SJCRH30 (cell line): ENCODE measurements around the gene DNAJC3. TPM values are rescaled to one million over a fixed set of nuclear protein-coding genes. Genes with fewer than 3 reads are reported as not detected.

Experiments
- DNase-seq, 2 experiments: peaks; one replicate each; pipeline ENCODE4 v3.0.0-alpha.2; 2015 to 2020
- H3K27ac ChIP-seq: fragments of 250-450 bp; sonication (Bioruptor Pico); 2 replicates; pipeline ENCODE4 v1.5.1; 2020; ENCODE audit warnings: mild to moderate bottlenecking, moderate library complexity
- H3K27me3 ChIP-seq: fragments of 250-450 bp; sonication (Bioruptor Pico); 2 replicates; pipeline ENCODE4 v1.5.1; 2020; ENCODE audit warnings: mild to moderate bottlenecking, moderate library complexity
- H3K36me3 ChIP-seq: fragments of 250-450 bp; sonication (Bioruptor Pico); 2 replicates; pipeline ENCODE4 v1.5.1; 2020; ENCODE audit warnings: mild to moderate bottlenecking, moderate library complexity
- H3K4me1 ChIP-seq: fragments of 250-450 bp; sonication (Bioruptor Pico); 2 replicates; pipeline ENCODE4 v1.5.1; 2020; ENCODE audit warnings: mild to moderate bottlenecking, moderate library complexity
- H3K4me3 ChIP-seq: fragments of 250-450 bp; sonication (Bioruptor Pico); 2 replicates; pipeline ENCODE4 v1.5.1; 2020; ENCODE audit warnings: mild to moderate bottlenecking, moderate library complexity
- H3K9me3 ChIP-seq: fragments of 250-450 bp; sonication (Bioruptor Pico); replicated peaks from 2 replicates; pipeline ENCODE4 v1.5.1; 2020; ENCODE audit warnings: mild to moderate bottlenecking, moderate library complexity
- total RNA-seq: library from RNA; depleted of rRNA; stranded (reverse); fragments of >200 nt; shearing (Covaris generic); gene quantifications from 2 replicates; pipeline ENCODE4 v1.2.3, GENCODE V29; 2014; rRNA removed

The DNAJC3 gene, protein sequence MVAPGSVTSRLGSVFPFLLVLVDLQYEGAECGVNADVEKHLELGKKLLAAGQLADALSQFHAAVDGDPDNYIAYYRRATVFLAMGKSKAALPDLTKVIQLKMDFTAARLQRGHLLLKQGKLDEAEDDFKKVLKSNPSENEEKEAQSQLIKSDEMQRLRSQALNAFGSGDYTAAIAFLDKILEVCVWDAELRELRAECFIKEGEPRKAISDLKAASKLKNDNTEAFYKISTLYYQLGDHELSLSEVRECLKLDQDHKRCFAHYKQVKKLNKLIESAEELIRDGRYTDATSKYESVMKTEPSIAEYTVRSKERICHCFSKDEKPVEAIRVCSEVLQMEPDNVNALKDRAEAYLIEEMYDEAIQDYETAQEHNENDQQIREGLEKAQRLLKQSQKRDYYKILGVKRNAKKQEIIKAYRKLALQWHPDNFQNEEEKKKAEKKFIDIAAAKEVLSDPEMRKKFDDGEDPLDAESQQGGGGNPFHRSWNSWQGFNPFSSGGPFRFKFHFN
- 22.5 and 24.1 TPM in 2 replicates for total RNA-seq

DNA sequence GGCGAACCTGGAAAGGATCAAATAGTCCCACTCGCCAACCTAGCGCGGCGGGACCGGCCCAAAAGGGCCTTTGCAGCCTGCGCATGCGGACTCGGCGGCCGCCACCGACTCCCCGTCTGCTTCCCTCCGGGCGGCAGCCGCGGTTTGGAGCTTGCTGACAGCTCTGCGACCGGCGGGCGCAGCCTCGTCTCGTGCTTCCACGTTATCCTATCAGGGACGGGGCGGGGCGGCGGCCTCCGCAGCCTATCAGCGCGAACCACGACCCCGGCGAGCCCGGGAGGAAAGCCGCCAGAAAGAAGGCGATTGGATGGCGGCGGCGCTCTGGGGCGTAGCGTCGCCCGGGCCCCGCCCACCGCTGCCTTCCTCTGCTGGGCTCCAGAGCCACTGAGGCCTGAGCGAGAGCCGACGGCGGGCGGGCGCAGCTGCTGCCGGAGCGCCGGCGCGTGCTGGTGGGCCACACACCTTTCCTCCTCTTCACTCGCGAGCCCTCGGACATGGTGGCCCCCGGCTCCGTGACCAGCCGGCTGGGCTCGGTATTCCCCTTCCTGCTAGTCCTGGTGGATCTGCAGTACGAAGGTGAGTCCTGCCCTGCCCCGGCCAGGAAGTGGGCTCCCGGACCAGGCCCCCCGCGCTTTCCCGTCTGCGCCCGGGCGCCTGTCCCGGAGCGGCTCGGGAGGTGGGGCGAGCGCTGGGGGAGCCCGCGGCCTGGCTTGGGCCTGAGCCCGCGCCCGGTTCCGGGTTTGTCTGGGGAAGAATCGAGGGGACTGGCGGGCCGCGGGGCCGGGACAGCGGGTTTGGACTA is at the start of gene DNAJC3:
DNAJC3 (plus strand) TSS at position 378 of the 802 bp plus-strand sequence; CDS start at position 495, 117 bp downstream.
- Histone ChIP-seq H3K27ac (peak within 1 kb of the TSS; percentile 75), H3K36me3 (no peaks in the 10 kb centered on the region), H3K4me3 (peak within 1 kb of the TSS; percentile 94), H3K9me3 (no peaks in the 10 kb centered on the region), H3K27me3 (no peaks in the 10 kb centered on the region), H3K4me1 (no peaks in the 10 kb centered on the region; the same call in 1 of the 2 replicates)
- DNase-seq = peak; percentile 97

DNA sequence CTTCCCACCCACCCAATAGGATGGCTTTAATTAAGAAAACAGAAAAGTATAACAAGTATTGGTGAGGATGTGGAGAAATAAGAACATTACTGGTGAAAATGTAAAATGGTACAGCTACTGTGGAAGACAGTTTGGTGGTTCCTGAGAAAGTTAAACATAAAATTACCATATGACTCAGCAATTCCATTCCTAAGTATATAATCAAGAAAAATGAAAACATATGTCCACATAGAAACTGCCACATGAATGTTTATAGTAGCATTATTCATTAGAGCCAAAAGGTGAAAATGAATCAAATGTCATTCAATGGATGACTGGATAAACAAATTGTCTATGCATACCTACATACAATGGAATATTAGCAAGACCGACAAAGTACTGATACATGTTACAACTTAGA is 49.3 kb upstream of the DNAJC3 start:
- no peak overlapping the region for H3K27ac ChIP-seq
- H3K36me3 ChIP-seq = peaks cover 84% of the 10 kb centered on the region
- no peaks in the 10 kb centered on the region for H3K9me3 ChIP-seq
- H3K27me3 ChIP-seq = no peaks in the 10 kb centered on the region
- DNase-seq = no peak
- no peak overlapping the region for H3K4me3 ChIP-seq
- H3K4me1 ChIP-seq = no peaks in the 10 kb centered on the region

DNA sequence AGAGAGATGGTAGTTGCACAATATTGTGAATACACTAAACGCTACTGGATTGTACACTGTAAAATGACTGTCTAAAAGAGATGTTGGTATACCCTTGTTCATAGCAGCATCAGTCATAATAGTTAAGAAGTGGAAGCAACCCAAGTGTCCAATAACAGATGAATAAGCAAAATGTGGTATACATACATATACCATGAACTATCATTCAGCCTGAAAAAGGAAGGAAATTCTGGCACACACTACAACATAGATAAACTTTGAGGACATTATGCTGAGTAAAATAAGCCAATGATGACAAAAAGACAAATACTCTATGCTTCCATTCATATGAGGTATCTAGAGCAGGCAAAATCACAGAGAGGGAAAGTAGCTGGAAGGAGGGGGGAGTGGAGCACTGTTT is 48.5 kb upstream of the DNAJC3 start:
- Histone ChIP-seq H3K27me3 (no peaks in the 10 kb centered on the region), H3K9me3 (no peaks in the 10 kb centered on the region), H3K27ac (no peak overlapping the region), H3K4me1 (no peaks in the 10 kb centered on the region), H3K4me3 (no peak overlapping the region), H3K36me3 (peaks cover 82% of the 10 kb centered on the region)
- no peak for DNase-seq

GRCh38 chr13:95629071-95629470 is 47.9 kb upstream of the DNAJC3 start:
- no peak for DNase-seq
- no peak overlapping the region for H3K27ac ChIP-seq
- H3K27me3 ChIP-seq = no peaks in the 10 kb centered on the region
- H3K36me3 ChIP-seq = peaks cover 77% of the 10 kb centered on the region
- no peaks in the 10 kb centered on the region for H3K4me1 ChIP-seq
- H3K4me3 ChIP-seq = no peak overlapping the region
- H3K9me3 ChIP-seq = no peaks in the 10 kb centered on the region

DNA sequence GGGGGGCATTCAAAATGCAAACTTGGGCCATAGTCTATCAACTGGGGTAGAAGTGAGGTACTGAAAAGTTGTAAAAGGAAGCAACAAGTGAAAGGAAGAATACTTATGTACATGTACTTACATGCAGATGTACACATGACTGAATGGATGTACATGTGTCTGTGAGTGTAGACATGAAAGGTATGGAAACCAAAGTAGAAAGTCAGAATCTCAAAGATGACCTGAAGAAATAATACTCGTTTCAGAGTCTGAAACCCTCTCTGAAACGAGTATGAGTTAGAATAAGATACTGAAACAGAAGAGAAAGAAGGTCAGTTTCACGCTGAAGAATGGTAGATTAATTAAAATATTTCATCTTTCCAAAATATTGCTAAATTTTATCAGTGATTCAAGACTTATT is 46.3 kb upstream of the DNAJC3 start:
- no peak for DNase-seq
- Histone ChIP-seq H3K4me3 (no peak overlapping the region), H3K27me3 (no peaks in the 10 kb centered on the region), H3K9me3 (no peaks in the 10 kb centered on the region), H3K27ac (no peak overlapping the region), H3K4me1 (no peaks in the 10 kb centered on the region), H3K36me3 (peaks cover 79% of the 10 kb centered on the region)

- Histone ChIP-seq H3K9me3 (no peaks in the 10 kb centered on the region), H3K4me1 (no peaks in the 10 kb centered on the region), H3K36me3 (peaks cover 59% of the 10 kb centered on the region), H3K4me3 (no peak overlapping the region), H3K27ac (no peak overlapping the region), H3K27me3 (no peaks in the 10 kb centered on the region)
- DNase-seq = no peak
Observed at GRCh38 chr13:95636853-95637252, 40.1 kb upstream of the DNAJC3 start.

- H3K27ac ChIP-seq = no peak overlapping the region
- H3K9me3 ChIP-seq = no peaks in the 10 kb centered on the region
- H3K27me3 ChIP-seq = no peaks in the 10 kb centered on the region
- H3K4me1 ChIP-seq = no peaks in the 10 kb centered on the region
- H3K36me3 ChIP-seq = peaks cover 43% of the 10 kb centered on the region
- H3K4me3 ChIP-seq = no peak overlapping the region
- DNase-seq = no peak
Observed at GRCh38 chr13:95641291-95642027, 35.5 kb upstream of the DNAJC3 start.

DNA sequence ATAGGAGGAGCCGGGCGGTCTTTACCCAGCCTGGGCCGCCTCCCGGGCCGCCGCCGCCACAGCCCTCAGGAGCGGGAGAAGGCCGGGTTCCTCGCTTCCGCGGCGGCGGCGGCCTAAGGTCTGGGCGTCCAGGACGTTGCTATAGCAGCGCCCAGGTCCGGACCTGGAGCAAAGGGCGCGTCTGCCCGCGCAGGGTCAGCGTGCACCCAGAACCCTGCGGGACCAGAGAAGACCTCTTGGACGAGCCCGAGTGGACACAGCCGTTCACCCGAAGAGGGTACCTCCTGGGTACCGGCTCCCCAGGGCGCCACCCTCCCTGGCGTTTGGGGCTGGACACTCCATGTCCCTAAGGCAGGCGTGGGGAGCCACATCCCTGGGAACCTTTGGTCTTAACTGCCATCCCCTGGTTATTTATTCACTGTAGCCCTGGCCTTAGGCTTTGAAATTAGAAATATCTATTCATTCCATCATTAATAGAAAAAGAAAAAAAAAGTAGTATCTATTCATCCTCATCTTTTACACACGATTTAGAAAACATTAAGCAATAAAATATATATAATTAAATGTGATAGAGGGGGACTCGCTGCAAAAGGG is 34.8 kb upstream of the DNAJC3 start:
- H3K4me3 ChIP-seq = no peak overlapping the region; the same call in 1 of the 2 replicates

GRCh38 chr13:95642999-95643398 is 33.9 kb upstream of the DNAJC3 start:
- H3K4me1 ChIP-seq = no peaks in the 10 kb centered on the region
- no peaks in the 10 kb centered on the region for H3K27me3 ChIP-seq
- H3K36me3 ChIP-seq = peaks cover 35% of the 10 kb centered on the region
- DNase-seq = peak in 1 of 2 experiments; percentile 14
- no peaks in the 10 kb centered on the region for H3K9me3 ChIP-seq
- H3K4me3 ChIP-seq = peak overlapping the region; percentile 95
- H3K27ac ChIP-seq = peak overlapping the region; percentile 81

More for the DNA sequence above, 34.8 kb upstream of the DNAJC3 start:
- no peaks in the 10 kb centered on the region for H3K27me3 ChIP-seq
- peaks cover 37% of the 10 kb centered on the region for H3K36me3 ChIP-seq
- no peaks in the 10 kb centered on the region for H3K4me1 ChIP-seq
- H3K27ac ChIP-seq = no peak overlapping the region
- DNase-seq = no peak
- no peaks in the 10 kb centered on the region for H3K9me3 ChIP-seq

- Histone ChIP-seq H3K9me3 (no peaks in the 10 kb centered on the region), H3K36me3 (peaks cover 33% of the 10 kb centered on the region), H3K27ac (peak overlapping the region; percentile 81), H3K4me1 (no peaks in the 10 kb centered on the region), H3K4me3 (peak overlapping the region; percentile 95), H3K27me3 (no peaks in the 10 kb centered on the region)
- DNase-seq = peak; percentile 57 to 71
Observed at GRCh38 chr13:95643571-95643935, 33.4 kb upstream of the DNAJC3 start.

DNA sequence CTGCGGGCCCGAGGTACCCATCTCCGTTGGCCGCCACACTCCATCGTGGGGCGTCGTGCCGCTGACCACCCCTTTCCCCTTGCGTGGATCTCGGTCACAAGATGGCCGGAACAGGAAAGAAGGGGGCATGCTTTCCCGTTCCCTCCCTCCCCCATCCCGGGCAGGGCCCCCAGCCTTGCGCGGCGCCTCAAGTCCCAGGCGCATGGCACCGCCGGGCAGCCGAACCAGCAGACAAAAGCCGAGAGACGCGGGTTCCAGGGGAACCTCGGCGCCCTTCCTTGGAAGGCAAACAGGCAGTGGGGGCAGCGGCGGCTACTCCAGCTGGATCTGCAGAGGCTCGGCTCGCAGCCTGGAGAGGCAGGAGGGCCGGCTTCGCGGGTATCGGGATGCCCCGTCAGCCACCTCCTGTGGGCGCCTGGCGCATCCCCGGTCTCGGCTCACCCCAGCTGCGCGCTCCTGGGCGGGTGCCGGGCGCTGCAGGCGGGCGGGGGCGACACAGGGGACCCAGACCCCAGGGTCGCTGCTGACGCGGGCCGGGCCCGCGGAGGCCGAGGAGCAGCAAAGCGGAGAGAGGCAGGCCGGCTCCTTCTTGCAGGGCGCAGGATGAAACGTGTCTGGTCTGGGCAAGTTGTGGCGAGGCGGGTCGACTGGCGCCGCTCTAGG is 32.9 kb upstream of the DNAJC3 start:
- Histone ChIP-seq H3K27me3 (no peaks in the 10 kb centered on the region), H3K27ac (peak overlapping the region; percentile 81), H3K9me3 (no peaks in the 10 kb centered on the region), H3K4me3 (peak overlapping the region; percentile 95), H3K36me3 (peaks cover 28% of the 10 kb centered on the region), H3K4me1 (no peaks in the 10 kb centered on the region)
- peak; percentile 63 to 67 for DNase-seq

DNA sequence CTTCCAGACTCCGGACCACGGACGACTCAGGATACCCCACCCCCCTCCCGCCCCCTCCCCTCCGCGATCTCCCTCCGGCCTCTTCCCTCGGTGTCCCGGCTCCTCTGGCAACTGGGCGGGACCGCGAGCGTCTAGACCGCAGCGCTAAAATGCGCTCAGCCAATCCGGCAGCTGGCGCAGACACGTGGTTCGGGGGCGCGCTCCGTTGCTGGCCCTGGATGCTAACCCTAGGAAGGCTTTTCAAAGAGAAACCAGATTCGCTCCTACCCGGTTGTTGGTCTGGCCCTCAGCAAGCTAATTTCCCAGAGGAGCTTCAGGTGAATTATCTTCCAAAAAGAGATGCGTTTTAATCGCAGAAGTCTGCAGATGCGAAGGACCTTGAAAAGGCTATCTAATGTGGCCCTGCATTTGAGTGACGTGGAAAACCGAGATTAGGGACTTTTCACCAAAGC is 32.3 kb upstream of the DNAJC3 start, which contains the start of gene DZIP1:
DZIP1 (minus strand) TSS at position 106 of the 452 bp plus-strand sequence. CDS start 2,677 bp downstream, outside the sequence.
- peak; percentile 89 to 91 for DNase-seq
- peak within 1 kb of the TSS; percentile 81 for H3K27ac ChIP-seq

DNA sequence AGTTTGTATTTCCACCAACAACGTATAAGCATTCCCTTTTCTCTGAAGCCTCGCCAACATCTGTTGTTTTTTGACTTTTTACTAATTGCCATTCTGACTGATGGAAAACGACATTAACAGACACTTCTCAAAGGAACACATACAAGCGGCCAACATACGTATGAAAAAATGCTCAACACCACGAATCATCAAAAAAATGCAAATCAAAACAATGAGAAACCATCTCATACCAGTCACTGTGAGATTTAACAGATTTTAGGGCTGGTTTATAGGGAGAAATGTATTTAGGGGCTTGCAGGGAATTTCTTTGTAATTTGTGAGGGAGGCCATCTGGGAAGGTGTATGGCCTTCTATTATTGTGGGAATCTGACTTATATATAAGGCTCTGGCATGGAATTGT is 29.6 kb upstream of the DNAJC3 start:
- no peaks in the 10 kb centered on the region for H3K9me3 ChIP-seq
- H3K4me3 ChIP-seq = no peak overlapping the region
- no peaks in the 10 kb centered on the region for H3K4me1 ChIP-seq
- DNase-seq = no peak
- peaks cover 4% of the 10 kb centered on the region for H3K36me3 ChIP-seq
- H3K27ac ChIP-seq = no peak overlapping the region
- H3K27me3 ChIP-seq = no peaks in the 10 kb centered on the region

More for the DNA sequence above, 32.3 kb upstream of the DNAJC3 start, which contains the start of gene DZIP1:
- no peaks in the 10 kb centered on the region for H3K27me3 ChIP-seq
- peak within 1 kb of the TSS; percentile 95 for H3K4me3 ChIP-seq
- H3K9me3 ChIP-seq = no peaks in the 10 kb centered on the region
- peaks cover 24% of the 10 kb centered on the region for H3K36me3 ChIP-seq
- H3K4me1 ChIP-seq = no peaks in the 10 kb centered on the region
